GM21360 (cell line): ENCODE measurements around the gene STPG3.
"Not testable (repeated sequence)": the region's sequence is repeated elsewhere in the genome, so short reads cannot be mapped to it uniquely, and the experiment has no call there.

Experiments used
- ATAC-seq: cut with Tn5 transposase; IDR thresholded peaks from one replicate; pipeline ENCODE4 v1.9.1; 2021; ENCODE audit warnings: mild to moderate bottlenecking, moderate library complexity; ENCODE audit not compliant: unreplicated experiment

STPG3 gene

GRCh38 chr9:137244486-137245449, 6.3 kb upstream of the STPG3 start:
- ATAC-seq = no peak

DNA sequence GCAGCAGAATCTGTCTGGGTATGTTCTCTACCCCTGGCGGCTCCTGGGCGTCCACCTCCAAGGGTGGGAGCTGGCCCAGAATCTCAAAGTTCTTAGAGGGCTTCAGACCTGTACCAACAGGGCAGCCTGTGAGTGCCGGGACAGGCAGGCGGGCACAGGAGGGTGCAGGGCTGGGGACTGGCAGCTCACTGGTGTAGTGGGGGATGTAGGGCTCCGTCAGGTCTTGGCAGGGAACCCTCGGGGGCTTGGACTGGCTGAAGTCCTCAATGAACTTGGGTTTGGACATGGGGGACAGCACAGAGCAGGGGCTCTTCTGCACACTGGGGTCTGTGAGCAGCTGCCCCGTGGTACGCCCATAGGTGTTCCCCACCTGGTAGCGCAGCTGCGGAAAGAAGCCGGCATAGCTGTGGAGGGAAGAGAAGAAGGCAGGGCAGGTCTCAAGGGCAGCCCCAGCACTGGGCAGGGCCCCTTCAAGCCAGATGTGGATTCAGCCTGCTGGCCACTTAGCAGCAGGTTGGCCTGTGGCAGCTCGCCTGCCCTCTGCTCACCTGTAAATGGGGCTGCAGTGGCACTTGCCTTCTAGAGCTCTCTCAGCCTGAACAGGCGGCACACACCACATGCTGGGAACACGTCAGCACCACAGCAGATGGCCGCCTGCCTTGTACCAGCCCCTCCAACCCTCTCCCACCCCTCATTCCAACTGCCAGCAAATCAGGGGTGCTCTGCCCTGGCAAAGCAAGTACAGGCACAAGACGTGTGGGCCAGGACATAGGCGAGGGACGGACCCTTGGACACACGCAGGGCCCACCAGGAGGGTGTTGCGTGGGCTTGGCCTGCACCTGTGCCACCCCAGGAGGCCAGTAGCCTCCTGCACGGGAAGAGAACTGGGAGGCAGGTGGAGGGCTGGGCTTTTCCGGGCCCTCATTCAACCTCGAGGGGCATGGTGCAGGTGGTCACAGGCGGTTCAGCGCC, 5.3 kb upstream of the STPG3 start:
- no peak for ATAC-seq

DNA sequence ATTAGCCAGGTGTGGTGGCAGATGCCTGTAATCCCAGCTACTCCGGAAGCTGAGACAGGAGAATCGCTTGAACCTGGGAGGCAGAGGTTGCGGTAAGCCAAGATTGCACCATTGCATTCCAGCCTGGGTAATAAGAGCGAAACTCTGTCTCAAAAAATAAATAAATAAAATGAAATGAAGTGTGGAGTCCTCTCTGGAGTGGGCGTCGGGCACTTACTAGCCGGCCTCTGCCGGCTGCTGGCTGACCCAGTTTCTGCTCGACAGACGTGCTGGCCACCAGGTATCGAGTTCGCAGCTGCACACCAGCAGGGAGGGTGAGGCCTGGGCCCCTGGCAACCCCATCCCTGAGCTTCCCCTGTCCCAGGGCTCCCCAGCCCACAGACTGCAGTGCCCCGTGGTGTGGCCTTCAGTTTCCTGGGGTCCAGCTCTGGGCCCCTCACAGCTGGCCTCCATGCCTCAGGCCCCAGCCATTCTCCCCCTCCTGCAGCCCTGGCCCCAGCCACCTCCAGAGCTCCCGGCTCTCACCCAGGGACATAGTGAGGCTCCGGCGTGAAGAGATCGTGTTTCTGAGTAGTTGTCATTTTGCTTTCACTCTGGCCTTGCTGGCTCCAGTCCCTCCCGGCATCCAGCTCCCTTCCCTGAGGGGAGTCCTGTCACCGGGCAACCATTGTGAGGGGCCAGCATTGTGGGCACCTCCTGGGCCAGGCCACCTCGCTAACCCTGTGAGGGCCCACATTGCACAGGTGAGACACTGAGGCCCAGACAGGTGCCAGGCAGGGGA, 3.8 kb upstream of the STPG3 start:
- no peak for ATAC-seq

GRCh38 chr9:137247916-137248175, 3.2 kb upstream of the STPG3 start:
- ATAC-seq = no peak

DNA sequence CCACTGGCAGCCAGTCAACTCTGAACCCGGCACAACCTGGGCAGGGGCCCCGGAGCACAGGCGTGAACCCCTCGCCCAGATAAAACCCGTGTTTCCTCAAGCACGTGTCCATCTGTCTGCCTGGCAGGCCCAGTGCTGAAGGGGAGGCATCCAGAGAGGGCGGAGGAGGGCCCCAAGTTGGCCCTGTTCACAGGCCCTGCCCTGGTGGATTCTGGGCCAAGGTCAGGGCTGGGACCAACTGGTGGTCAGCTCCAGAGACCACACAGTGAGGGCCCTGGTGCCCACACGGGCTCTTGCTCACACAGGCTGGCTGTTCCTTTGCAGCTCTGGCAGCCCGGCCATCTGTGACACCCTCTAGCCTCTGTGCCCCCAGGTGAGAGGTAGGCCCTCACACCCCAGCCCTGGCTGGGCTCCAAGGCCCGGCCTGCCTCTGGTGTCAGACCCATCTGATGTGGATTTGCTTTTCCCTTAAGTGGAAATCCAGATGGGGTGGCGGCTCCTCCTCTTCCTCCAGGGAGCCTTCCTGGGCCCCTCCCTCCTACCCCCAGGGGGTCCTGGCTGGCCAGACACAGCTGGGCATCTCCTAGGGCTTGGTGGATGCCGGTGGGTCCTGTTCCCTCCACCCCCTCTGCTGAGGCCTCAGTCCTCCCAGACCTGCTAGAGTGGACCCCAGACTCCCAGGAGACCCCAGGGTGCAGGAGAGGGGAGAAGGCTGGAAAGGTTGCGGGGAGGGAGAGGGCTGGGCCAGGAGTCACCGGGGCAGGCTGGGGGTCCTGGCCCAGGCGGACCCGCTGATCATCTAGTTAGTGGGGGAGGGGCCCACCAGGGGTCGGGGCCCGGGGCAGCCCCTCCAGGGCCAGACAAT, 525 bp upstream of the STPG3 start:
- ATAC-seq = no peak

GRCh38 chr9:137251490-137252268, 593 bp downstream of the STPG3 start:
- ATAC-seq = no peak

DNA sequence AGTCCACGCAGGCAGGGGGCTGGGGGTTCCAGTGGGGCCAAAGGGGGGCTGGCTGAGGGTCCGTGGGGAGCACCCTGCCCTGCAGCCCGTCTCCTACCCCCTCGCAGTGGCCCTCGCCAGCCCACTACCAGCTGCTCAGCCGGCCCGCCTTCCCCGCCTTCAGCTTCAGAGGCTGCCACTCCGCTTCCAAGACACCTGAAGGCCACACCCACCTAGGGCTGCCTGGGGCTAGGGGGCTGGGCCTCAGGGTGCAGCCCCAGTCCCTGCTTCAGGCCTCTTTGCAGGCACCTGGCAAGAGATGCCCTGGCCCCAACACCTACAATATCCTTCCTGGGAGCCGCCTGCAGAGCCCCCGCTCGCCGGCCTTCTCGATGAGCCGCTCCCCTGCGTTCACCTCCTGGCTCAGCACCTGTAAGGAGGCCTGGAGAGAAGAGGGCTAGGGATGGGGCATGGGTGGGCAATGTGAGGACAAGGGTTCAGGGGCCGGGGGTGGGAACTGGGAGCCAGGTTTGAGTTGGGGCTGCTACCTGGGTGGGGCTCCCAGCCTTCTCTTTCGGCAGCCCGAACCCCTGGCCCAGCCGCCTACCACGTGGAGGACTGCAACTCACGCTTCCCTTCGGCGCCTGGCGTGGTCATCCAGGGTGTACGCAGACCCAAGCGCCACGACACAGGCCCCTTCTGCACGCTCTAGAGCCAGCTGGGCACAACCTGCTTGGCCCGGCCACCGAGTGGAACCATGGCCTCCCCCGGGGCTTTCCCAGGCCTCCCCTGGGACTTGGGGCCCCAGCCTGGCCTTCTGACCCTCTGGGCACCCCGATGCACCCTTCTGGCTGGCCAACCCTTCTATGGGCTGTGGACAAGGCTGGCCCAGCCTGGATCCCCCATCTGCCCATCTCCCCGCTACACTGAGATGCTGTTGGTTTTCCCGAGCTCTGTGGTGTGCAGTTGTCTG, 1.7 kb downstream of the STPG3 start:
- ATAC-seq = no peak

GRCh38 chr9:137253717-137254623, 2.9 kb downstream of the STPG3 start:
- ATAC-seq = no peak

GRCh38 chr9:137254624-137255447, 3.8 kb downstream of the STPG3 start, which contains the start of gene NELFB:
Gene NELFB, plus strand, starts transcription at chr9:137255327.
- ATAC-seq = peak; percentile 65

- peak; percentile 5 for ATAC-seq
Measured at GRCh38 chr9:137255448-137256114, 4.5 kb downstream of the STPG3 start.

- ATAC-seq = no peak
Measured at GRCh38 chr9:137256362-137256761, 5.3 kb downstream of the STPG3 start.

DNA sequence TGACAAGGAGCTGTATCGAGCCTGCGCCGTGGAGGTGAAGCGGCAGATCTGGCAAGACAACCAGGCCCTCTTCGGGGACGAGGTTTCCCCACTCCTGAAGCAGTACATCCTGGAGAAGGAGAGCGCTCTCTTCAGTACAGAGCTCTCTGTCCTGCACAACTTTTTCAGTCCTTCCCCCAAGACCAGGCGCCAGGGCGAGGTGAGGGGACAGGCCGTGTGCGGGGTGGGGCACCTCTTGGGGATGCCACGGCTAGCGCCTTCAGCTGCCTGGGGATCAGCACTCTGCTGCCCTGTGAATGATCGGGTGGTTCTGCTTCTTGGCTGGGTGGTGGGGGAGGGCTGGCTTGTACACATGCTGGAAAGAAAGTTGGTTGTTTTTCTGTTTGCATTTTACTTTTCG, 5.8 kb downstream of the STPG3 start:
- no peak for ATAC-seq

- ATAC-seq = not testable (repeated sequence)
Measured at GRCh38 chr9:137262173-137262908, 11.3 kb downstream of the STPG3 start.

DNA sequence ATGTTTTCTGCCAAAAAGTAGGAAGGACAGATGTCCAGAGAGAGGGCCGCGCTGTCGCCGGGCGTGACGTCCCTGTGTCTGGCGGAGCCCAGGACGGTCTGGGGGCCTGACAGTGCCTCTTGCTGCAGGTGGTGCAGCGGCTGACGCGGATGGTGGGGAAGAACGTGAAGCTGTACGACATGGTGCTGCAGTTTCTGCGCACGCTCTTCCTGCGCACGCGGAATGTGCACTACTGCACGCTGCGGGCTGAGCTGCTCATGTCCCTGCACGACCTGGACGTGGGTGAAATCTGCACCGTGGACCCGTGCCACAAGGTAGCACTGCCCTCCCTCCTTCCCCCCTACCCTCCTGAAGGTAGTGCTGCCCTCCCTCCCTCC, 11.8 kb downstream of the STPG3 start:
- no peak for ATAC-seq

GRCh38 chr9:137263506-137263905, 12.4 kb downstream of the STPG3 start:
- ATAC-seq = no peak
